Erythroblast (primary cell): ENCODE results near the gene IARS2.

Experiments
- GATA1 ChIP-seq: IDR thresholded peaks from 2 replicates; pipeline ENCODE4 v1.6.1; 2011; ENCODE audit warnings: low read depth, mild to moderate bottlenecking, control low read depth, low read length, moderate library complexity
- POLR2A ChIP-seq: IDR thresholded peaks from 2 replicates; pipeline ENCODE4 v1.6.1; 2011; ENCODE audit warnings: mild to moderate bottlenecking, low read length

DNA sequence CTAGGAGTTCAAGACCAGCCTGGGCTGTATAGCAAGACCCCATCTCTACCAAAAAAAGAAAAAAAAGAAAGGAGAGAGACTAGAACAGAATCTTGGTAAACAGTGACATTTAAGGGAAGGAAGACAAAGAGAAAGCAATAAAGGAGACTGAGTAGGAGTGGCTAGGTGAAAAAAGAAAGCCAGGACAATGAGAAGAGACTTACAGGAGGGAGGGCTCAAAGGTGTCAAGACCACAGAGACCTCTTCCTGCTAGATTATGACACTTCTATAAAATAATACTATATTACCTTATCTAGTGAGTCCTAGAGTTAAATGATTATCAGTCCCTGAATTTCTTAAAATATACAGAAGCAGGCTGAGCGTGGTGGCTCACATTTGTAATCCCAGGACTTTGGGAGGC, 37.6 kb upstream of the IARS2 start:
- TF ChIP-seq POLR2A = no peak
- TF ChIP-seq GATA1 = no peak
